H1 (cell line): ENCODE measurements around the gene SAMMSON.

Experiments used
- TF ChIP-seq, protein P1 (sequence below), 3 experiments: IDR thresholded peaks; 1 replicate in 2 of 3; 2 replicates in 1 of 3; pipeline versions ENCODE4 v1.5.1 to v1.6.1; 2011; ENCODE audit warnings: low read length in 3 of 3, mild to moderate bottlenecking in 3 of 3, inconsistent platforms in 2 of 3, low read depth in 1 of 3, moderate library complexity in 1 of 3; ENCODE audit not compliant: insufficient read depth in 1 of 3; ENCODE audit errors: control extremely low read depth in 1 of 3
- TF ChIP-seq, protein P2 (sequence below): IDR thresholded peaks from 2 replicates; pipeline ENCODE4 v1.6.1; 2011; ENCODE audit warnings: low read depth, mild to moderate bottlenecking, low read length; ENCODE audit not compliant: insufficient read depth
- TF ChIP-seq, protein P3 (sequence below): IDR thresholded peaks from 2 replicates; pipeline ENCODE4 v1.6.1; 2011; ENCODE audit warnings: low read length, improper control_type of control experiment

DNA sequence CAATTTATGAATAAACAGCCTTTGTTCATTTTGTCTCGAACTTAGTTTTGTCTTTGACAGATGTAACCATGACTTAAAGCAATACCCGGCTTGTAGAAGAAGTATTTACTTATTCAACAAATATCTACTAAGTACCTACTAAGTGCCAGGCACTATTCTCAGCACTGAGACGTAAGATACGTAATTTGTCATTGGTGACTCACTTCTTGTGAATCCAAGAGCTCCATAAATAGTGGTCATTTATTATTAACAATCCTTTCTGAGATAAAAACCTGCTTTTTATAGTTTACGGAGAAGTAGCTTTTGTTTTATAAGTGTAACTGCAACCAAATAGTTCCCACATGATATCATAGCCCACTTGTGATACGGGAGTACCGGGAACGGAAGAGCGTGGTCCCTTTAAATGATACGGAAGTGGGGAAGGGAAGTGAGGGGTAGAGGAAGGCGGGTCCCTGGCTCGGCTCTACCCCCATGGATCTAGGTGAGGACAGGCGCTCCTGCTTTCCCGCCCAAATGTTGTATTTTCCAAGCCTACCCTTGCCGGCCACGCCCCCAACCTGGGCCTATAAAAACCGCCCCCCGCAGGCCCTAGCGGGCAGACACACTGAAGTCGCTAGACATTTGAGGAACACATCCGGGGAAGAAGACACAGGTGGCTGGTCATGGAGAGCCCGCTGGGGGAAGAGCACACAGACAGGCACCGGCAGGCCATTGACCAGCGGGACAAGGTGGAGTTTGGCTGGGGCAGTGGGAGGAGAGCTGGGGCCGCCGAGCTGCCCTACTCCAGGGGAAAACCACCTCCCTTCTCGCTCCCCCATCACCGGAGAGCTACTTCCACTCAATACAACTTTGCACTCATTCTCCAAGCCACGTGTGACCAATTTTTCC lies at the start of gene SAMMSON:
- TF ChIP-seq, protein P1, sequence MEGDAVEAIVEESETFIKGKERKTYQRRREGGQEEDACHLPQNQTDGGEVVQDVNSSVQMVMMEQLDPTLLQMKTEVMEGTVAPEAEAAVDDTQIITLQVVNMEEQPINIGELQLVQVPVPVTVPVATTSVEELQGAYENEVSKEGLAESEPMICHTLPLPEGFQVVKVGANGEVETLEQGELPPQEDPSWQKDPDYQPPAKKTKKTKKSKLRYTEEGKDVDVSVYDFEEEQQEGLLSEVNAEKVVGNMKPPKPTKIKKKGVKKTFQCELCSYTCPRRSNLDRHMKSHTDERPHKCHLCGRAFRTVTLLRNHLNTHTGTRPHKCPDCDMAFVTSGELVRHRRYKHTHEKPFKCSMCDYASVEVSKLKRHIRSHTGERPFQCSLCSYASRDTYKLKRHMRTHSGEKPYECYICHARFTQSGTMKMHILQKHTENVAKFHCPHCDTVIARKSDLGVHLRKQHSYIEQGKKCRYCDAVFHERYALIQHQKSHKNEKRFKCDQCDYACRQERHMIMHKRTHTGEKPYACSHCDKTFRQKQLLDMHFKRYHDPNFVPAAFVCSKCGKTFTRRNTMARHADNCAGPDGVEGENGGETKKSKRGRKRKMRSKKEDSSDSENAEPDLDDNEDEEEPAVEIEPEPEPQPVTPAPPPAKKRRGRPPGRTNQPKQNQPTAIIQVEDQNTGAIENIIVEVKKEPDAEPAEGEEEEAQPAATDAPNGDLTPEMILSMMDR (IDR thresholded peaks at IDR 0.05; ENCODE audit: control extremely low read depth in 1 of 3, insufficient read depth in 1 of 3, low read depth in 1 of 3, low read length in 3 of 3) = no peak
- TF ChIP-seq, protein P2, sequence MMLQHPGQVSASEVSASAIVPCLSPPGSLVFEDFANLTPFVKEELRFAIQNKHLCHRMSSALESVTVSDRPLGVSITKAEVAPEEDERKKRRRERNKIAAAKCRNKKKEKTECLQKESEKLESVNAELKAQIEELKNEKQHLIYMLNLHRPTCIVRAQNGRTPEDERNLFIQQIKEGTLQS = no peak
- TF ChIP-seq, protein P3, sequence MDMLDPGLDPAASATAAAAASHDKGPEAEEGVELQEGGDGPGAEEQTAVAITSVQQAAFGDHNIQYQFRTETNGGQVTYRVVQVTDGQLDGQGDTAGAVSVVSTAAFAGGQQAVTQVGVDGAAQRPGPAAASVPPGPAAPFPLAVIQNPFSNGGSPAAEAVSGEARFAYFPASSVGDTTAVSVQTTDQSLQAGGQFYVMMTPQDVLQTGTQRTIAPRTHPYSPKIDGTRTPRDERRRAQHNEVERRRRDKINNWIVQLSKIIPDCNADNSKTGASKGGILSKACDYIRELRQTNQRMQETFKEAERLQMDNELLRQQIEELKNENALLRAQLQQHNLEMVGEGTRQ = no peak
